Measurements from ENCODE around the gene MVB12B. TPM values are rescaled to one million over a fixed set of nuclear protein-coding genes. Genes with fewer than 3 reads are reported as not detected.
A peak's percentile ranks its signal among the peaks of the same experiment; 100 is the strongest.

Gene MVB12B
- total and polyA plus RNA-seq, 2 of the 4 experiments (the other 2 are of a cell fraction): 2.0 to 4.0 TPM

DNA sequence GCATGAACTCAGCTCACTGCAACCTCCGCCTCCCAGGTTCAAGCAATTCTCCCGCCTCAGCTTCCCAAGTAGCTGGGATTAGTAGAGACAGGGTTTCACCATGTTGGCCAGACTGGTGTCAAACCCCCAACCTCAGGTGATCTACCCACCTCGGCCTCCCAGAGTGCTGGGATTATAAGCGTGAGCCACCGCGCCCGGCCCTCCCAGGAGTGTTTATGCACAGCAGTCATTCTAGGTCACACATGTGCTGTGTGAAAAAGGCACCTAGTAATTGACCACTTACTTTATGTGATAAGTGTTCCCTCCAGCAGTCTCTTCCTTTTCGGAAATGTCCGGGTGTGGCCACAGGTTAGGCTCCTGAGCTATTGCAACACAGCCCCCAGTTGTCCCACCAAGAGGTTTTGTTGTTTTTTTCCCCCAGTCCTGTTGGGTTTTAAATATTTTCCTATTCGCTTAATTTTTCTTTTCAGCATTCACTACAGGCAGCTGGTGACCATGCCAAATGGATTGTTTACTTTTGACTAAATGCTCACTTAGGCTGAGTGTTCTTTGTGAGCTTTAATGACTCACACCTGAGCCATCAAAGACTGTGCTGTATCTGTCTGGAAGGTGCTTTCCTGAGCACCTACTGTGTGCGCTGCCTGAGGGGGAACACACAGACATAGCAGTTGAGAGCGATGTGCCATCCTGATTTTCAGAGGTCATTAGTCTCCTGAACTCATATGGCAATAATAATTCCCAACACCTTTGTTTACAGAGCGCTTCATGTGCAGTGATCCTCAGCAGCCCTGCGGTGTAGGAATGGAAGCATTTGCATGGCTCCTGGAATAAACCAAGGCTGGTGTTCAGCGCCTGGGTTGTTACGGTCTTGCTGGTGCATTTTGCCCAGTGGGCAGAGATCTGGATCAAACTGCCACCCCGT, 94.3 kb downstream of the MVB12B start:
- no peaks in the 10 kb centered on the region for H3K9me1 ChIP-seq (ENCODE audit: insufficient read depth, low read length)
- no peaks in the 10 kb centered on the region for H4K20me1 ChIP-seq (ENCODE audit: insufficient read depth, low read length)
- TF ChIP-seq RFX5 (IDR thresholded peaks at IDR 0.05; ENCODE audit: low read depth, low read length): no peak
- TF ChIP-seq FOS (IDR thresholded peaks at IDR 0.05; ENCODE audit: low read depth, low read length): peak; percentile 35
- TF ChIP-seq POLR2A (IDR thresholded peaks at IDR 0.05; ENCODE audit: low read depth, low read length): no peak
- TF ChIP-seq CEBPB (IDR thresholded peaks at IDR 0.05; ENCODE audit: low read depth, low read length): 0 out of 2 replicates have a peak, but pooled peaks have one; percentile 9
- no peak for TF ChIP-seq MAZ (IDR thresholded peaks at IDR 0.05; ENCODE audit: borderline replicate concordance, low read depth, low read length)
- no peak overlapping the region for H2AK5ac ChIP-seq (ENCODE audit: low read depth, low read length)
- no peak overlapping the region for H2AFZ ChIP-seq (replicated peaks; ENCODE audit: low read length, poor library complexity)
- H2BK120ac ChIP-seq (ENCODE audit: low read depth, low read length): no peak overlapping the region
- H4K5ac ChIP-seq (ENCODE audit: low read depth, low read length): no peak overlapping the region
- intact Hi-C loops (cut with micrococcal nuclease) (no loop called here), in situ Hi-C loops (cut with MboI; ENCODE audit: low sequenced_read_pairs) (no loop called here), dilution Hi-C loops (cut with HindIII; ENCODE audit: low sequenced_read_pairs, unreplicated experiment) (no loop called here)
- no peak overlapping the region for H3K14ac ChIP-seq (replicated peaks; ENCODE audit: low read depth, low read length)
- no peak overlapping the region for H2AK9ac ChIP-seq (replicated peaks; ENCODE audit: low read depth, low read length, poor library complexity)
- peak; percentile 58 for DNase-seq
- H3K27me3 ChIP-seq (ENCODE audit: control insufficient read depth, insufficient read depth, low read length): no peaks in the 10 kb centered on the region
- H3K4ac ChIP-seq (ENCODE audit: low read depth, low read length): no peak overlapping the region
- H2BK15ac ChIP-seq (ENCODE audit: low read depth, low read length): no peak overlapping the region
- no peak overlapping the region for H3K4me3 ChIP-seq (ENCODE audit: insufficient read depth, low read depth, low read length)
- H3K27ac ChIP-seq (ENCODE audit: insufficient read depth, low read length): no peak overlapping the region
- H2BK5ac ChIP-seq (ENCODE audit: low read depth, low read length, poor library complexity, severe bottlenecking): no peak overlapping the region
- H3K9me3 ChIP-seq (ENCODE audit: control insufficient read depth, insufficient read depth, low read length): no peaks in the 10 kb centered on the region
- CTCF ChIA-PET: no interaction called here
- WGBS, 2 experiments (ENCODE audit: extremely low coverage in 2 of 2, insufficient read length in 1 of 2): 100% methylated on average over 4 of the region's 17 CpGs; no CpG with 5 or more reads in 1 of the 2 experiments
- H3K23ac ChIP-seq (ENCODE audit: low read depth, low read length): no peak overlapping the region
- POLR2A ChIA-PET (ENCODE audit: unreplicated experiment): no interaction called here
- no peak overlapping the region for H4K8ac ChIP-seq (ENCODE audit: low read depth in 2 of 2, low read length in 2 of 2)
- no peak overlapping the region for H3K4me2 ChIP-seq (ENCODE audit: low read depth, low read length)
- BruUV-seq (replicated peaks): no TSS peak
- H2BK20ac ChIP-seq (ENCODE audit: low read depth, low read length): no peak overlapping the region
- H3K79me1 ChIP-seq (ENCODE audit: low read depth in 1 of 2, low read length in 2 of 2): no peaks in the 10 kb centered on the region
- H3K36me3 ChIP-seq (ENCODE audit: control insufficient read depth, insufficient read depth, low read length): peaks cover 3% of the 10 kb centered on the region; the same call in 1 of the 2 replicates
- H3K9ac ChIP-seq (ENCODE audit: low read depth, low read length): no peak overlapping the region
- peak; percentile 59; the same call in 1 of the 2 replicates for ATAC-seq (ENCODE audit: low read depth)
- H4K91ac ChIP-seq (ENCODE audit: insufficient read depth, low read depth, low read length): no peak overlapping the region
- no peak overlapping the region for H3K18ac ChIP-seq (ENCODE audit: low read depth, low read length)
- H3K56ac ChIP-seq (ENCODE audit: extremely low read depth, insufficient read depth, low read length): no peak overlapping the region
- no peaks in the 10 kb centered on the region for H3K4me1 ChIP-seq (ENCODE audit: control insufficient read depth, insufficient read depth, low read length)
